Fibroblast of peridontal ligament (primary cell): ENCODE measurements around the gene ARFGAP1.

Experiments used
- DNase-seq: peaks from one replicate; pipeline ENCODE4 v3.0.0-alpha.2; 2010; ENCODE audit errors: extremely low read depth

The ARFGAP1 gene

DNA sequence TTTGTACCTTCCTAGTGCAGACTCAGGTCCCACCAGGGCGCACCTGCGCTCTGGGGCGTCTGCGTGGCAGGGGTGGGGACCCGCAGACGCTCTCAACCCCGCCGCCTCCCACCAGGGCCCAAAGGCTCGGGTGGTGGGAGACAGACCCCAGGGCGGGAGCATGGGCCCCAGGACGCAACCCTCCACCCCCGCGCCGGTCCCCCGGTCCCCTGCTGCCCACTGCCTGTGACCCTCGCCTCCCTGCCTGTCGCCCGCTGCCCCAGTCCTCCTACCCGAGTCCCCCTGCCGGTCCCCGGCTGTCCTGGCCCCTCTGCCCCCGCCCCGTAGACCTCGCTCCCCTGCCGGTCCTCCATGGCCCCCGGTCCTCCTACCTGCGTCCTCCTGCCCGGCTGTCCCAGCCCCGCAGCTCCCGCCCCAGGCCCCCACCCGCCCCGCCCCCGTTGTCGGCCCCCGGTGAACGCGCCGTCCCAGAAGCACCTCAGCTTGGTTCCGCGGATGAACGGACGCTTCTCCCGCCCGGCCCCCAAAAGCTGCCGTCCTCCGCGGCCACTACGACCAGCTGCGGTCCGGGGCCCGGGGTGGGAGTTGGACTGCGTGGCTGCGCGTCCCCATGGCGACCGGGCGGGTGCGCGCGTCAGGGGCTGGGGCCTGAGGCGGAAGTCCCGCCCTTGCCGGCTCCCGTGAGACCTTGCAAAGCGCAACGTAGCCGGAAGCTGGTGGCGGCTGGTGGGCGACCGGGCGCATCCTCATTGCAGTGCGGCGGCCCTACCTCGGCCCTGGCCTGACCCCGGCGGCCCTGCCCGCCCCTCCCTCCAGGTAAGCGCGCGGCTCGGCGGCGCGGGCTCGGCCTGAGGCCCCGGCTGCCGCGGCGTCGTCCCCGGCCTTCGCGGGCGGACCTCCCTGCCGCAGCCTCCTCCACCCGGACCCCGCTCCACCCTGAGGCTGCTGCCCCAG is at the start of gene ARFGAP1:
Gene ARFGAP1 (plus strand): TSS at position 709 of the 954 bp plus-strand sequence. CDS start 2,768 bp downstream, outside the sequence.
- DNase-seq: peak; percentile 80

DNA sequence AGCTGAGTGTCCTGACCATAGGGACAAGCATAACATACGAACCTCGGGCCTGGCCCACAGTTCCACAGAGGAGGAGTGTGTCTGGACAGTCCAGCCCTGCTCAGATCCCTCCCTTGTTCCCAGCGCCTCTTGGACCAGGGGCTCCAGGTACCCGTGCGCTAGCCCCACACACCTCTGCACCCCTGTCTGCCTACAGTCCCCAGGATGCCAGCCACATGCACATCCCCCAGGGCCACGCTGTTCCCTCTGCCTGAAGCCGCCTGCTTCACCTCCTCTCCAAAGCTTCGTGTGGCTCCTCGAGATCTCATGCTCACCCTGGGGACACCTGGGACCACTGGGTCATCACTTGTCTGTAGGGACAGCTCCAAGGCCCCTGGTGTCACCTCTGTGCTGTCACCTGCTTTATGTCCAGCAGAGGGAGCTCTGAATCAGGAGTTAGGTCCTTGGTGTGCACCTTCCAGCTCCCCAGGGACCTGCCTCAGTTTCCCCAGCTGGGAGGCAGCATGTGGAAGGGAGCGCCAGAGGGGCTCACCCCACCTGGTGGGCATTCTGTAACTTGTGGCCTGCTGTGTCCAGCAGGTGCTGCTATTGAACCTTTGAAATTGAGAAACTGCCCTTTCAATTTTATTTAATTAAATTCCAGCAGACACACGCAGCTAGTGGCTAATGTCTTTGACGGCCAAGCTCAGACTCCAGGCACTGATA is 49.3 kb upstream of the ARFGAP1 start:
- peak; percentile 43 for DNase-seq

DNA sequence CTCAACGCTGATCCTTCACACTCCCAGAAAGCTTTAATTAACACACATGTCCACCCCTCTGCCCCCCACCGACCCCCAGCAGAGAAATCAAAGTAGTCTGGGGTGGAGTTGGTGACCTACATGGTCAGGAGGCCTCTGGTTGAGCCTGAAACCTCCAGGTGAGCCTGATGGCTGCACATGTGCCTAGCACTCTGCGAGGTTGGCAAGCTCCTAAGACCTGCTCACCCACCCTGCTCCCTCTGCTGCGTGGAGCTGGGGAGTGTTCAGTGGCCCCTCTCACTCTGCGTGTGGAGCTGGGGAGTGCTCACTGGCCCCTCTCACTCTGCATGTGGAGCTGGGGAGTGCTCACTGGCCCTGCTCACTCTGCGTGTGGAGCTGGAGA is 48.8 kb upstream of the ARFGAP1 start:
- DNase-seq: no peak

DNA sequence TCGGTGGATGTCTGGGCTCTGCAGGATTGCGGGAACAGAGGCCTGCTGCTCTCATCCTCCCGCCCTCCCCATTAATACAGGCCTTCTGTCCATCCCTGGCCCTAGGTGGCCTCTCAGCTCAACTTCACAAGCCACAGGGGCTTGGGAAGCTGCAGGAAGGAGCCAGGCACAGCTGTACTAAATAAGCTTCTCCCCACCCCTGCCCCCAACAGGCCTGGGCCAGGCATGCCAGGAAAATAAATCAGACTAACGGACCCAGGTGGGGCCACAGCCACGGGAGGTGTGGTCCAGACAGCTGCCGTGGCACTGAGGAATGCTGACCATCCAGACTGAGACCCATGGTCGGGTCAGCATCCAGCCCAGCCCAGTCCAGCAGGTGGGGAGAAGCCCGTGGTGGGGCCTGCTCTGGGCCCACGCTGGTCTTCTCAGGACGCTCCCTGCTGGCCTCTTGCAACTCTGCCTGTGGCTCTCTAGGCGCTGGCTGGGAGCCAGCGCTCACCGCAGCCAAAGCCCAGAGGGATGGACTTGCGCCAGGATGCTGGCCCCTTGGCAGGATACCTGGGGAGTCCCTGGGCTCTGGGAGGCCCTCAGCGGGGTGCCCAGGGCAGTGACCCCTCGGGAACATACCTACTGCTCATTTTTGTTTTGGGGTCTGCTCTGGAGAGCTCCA is 48.1 kb upstream of the ARFGAP1 start:
- no peak for DNase-seq

DNA sequence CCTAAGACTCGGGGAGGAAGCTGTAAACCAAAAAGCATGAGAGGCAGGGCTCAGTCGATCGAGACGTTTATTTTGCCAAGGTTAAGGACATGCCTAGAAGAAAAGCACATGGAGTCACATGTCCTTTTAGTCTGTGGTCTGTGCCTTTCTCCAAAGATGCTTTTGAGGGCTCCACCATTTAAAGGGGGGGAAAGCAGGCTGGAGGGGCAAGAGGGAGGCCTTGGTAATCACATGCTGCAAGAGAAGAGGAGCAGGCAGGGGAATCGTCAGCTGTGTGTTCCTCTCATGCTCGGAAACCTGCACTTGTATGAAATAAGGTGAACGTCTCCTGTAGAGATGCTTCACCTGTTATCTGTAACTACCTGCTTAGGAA is 47.5 kb upstream of the ARFGAP1 start:
- no peak for DNase-seq

DNA sequence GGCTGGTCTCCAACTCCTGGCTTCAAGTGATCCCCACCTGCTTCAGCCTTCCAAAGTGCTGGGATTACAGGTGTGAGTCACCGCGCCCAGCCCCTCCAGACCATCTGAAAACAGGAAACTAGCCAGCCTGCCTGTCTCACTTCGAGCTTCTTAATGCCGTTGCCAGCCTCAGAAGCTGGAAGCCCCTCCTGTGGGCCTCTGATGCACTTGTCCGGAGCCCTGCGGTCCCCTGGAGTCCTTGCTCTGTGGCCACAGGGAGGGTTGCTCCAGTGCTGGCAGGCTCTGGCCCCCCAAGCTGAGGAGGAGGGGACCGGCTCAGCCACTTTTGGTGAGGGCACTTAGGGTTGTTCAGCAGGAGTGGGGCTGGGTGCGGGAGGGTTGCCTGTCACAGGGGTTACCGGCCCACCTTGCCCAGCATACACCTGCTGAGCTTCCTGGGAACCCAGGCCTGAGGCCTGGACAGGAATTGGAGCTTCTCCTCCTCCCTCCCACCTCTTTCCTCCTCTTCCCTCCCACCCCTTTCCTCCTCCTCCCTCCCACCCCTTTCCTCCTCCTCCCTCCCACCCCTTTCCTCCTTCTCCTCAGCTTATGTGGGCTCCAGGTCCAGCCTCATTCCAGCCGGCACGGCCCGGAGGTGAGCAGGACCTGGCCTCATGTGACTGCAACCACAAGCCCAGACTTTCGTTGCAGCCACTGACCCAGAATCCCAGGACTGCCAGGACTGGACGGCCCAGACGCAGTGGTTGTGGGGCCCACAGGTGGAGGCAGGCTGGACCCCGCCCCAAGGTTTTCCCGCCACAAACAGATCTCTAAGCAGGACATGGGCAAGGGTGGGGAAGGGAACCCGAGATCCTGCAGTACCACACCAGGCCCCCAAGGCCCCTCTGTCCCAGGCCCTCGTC is 46.3 kb upstream of the ARFGAP1 start:
- no peak for DNase-seq

DNA sequence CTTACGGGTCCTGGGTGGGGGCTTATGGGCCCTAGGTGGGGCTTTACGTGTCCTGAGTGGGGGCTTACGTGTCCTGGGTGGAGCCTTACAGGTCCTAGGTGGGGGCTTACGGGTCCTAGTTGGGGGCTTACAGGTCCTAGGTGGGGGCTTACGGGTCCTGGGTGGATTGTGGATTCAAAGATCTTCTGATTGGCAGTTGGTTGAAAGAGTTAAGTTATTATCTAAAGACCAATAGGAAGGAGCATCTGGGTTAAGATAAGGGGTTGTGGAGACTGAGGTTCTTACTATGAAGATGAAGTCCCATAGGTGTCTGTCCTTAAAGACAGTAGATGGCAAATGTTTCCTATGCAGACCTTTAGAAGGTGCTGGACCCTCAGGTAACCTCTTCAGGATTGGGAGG is 45.4 kb upstream of the ARFGAP1 start:
- no peak for DNase-seq

DNA sequence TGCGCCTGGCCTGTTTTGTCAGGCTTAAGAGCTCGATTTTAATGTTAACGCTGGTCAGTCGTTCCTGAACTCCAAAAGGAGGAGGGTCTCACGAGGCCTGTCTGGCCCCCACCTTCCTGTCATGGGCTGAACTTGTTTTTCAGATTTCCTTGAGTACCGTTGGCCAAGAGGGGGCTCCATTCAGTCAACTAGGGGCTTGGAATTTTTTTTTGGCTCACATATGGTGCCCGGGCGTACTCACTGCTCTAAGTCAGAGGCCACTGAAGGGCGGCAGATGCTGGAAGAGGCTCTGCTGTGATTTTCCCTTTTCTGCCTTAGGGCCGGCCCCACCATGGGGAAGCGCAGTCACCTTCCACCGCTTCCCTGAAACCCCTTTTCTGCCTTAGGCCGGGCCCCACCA is 43.8 kb upstream of the ARFGAP1 start:
- DNase-seq: no peak

DNA sequence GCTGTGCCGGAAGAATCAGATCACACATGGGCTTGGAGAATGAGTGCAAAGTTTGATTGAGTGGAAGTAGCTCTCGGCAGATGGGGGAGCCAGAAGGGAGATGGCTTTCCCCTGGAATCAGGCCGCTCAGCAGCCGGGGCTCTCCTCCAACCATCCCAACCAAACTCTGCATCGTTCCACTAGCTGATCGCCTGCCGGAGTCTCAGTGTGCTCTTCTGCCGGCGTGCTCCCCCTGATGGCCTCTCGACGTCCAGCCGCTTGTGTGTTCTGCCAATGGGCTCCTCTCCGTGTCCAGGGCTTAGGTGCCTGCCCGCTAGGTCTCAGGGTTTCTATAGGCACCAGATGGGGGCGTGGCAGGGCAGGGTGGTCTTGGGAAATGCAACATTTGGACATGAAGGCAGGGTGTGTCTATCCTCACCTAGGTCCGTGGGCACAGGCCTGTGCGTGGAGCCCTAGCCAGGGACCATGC is 41.8 kb upstream of the ARFGAP1 start:
- DNase-seq: peak; percentile 64

DNA sequence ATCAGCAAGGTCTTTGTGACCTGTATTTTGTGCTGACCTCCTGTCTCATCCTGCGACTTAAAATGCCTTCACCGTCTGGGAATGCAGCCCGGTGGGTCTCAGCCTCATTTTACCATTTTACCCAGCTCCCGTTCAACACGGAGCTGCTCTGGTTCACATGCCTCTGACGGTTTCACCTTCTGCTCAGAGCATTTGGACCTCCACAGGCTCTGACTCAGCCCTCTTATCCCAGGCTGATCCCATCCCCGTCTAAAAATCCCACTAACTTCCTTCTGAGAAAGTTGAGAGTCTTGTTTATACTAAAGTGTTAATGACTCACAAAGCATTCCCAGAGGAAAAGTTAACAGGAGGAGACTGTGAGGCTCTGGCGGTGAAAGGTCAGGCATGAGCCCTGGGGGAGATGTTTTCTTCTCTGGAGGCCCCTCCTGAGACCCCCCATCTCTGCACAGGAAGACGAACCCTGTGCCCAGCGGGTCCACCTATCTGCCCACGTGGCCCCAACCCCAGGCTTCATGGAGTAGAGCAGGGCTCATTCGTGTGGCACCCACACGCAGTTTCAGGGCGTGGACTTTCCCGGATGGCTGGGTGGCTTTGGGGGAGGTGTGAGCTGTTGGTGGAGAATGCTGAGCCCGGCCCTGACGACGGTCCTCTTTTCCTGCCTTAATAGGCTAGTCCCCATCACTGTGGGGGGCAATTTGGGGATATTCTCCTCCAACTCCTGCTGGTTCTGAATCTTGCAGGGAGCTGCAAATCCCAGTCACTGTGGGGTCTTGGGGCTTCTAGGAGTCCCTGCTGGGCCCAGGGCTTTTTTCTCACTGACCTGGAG is 40.2 kb upstream of the ARFGAP1 start:
- peak; percentile 96 for DNase-seq

DNA sequence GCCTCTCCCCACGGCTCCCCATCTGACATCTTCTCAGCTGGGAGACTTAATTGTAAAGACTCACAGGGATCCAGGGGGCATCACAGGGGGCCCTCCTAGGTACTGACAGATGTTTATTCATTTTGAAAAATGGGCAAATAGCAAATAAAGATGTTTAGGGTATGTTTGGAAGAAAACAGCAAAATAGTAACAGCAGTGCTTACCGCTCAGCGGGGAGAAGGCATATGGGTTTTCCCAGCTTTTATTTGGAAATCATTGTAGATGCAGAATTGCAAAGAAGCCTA is 39.6 kb upstream of the ARFGAP1 start:
- no peak for DNase-seq

DNA sequence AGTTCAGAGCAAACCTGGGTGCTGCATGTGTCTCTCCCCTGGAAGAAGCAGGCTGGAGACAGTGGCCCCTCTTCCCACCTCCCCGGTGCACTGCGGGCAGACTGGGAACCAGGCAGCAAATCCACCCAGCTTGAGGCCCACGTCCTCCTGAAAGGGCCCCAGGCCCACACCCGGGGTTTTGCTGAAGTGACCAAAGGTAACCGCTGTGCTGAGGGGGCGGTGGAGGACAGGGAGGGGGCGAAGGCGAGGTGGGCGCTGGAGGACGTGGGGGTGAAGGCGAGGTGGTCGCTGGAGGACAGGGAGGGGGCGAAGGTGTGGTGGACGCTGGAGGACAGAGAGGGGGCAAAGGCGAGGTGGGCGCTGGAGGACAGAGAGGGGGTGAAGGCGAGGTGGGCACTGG is 38.7 kb upstream of the ARFGAP1 start:
- DNase-seq: no peak

DNA sequence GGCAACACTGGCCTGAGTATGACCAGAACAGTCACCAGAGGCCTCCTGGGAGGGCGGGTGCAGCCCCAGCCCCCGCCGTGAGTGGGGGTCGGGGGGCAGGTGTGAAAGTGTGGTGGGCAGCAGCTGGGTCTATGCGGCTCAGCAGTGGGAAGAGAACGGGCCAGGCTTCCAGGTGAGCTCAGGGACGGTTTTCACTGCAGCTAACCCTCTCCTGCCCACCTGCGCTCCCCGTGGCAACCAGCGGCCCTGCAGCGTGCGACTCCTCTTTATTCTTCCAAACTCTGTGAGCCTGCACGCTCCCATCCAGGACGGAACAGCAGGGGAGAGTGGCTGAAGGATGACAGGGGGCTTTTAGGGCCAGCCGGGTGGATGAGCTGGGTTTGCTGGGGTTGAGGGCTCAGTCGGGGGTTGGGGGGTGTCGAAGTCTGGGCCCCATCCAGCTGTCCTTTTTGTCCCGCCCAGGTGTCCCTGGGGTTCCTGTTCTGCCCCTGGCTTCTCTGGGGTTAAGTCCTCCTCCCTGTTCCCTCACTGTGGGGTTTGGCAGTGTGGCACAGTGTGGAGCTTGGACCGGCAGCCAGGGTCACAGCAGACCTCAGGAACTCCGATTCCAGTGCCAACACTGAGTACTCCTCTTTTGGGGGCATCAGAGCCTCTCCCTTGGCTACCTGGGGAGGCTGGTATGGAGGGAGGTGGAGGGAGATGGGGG is 37.8 kb upstream of the ARFGAP1 start:
- DNase-seq: no peak

DNA sequence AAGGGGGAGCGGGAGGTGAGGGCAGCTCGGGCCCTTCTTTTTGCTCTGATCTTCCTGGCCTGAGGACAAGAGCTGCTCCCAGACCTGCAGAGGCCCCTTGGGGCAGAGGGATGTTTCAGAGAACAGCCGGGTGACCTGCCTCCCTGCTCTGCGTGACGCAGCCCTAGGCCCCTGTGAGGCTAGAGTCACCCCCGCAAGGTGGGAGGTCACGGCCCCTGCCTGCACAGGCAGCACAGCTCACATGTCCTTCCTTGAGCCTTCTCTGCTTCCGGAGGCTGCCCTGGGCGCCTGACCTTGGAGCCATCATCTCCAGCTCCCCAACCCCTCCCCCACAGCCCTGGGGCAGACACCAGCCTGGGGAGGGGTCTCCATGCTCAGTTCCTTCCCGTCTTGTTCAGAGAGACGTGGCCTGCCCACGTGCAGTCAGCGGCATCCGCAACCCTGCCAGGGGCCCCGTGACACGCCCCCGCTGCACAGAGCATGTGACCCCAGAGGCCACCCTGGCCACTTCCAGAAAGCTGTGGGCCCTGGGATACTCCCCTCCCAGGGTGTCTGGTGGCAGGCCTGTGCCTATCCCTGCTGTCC is 37.1 kb upstream of the ARFGAP1 start, which contains the start of gene BIRC7:
Gene BIRC7 (plus strand): TSS at position 507 of the 585 bp plus-strand sequence. CDS start 192 bp downstream, outside the sequence.
- no peak for DNase-seq

DNA sequence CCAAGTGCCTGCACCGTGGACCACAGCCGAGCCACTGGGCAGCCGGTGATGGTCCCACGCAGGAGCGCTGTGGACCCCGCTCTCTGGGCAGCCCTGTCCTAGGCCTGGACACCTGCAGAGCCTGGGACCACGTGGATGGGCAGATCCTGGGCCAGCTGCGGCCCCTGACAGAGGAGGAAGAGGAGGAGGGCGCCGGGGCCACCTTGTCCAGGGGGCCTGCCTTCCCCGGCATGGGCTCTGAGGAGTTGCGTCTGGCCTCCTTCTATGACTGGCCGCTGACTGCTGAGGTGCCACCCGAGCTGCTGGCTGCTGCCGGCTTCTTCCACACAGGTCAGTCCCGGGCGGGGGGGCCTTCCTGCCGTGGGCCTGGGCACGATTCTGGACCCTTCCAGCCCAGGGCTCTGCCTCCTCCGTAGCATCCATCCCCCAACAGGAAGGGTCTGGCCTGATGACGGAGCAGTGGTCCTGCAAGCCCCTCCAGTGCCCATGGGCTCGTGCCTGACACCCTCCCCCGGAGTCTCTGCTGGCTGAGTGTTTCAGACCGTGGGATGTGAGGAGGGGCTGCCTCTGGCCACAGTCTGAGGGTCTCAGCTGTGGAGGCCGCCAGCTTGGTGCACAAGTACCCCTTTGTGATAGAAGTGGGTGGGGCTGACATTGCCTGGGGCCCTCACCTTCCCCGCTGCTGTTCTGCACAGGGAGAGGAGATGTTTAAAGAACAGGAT is 36.3 kb upstream of the ARFGAP1 start:
- DNase-seq: no peak

DNA sequence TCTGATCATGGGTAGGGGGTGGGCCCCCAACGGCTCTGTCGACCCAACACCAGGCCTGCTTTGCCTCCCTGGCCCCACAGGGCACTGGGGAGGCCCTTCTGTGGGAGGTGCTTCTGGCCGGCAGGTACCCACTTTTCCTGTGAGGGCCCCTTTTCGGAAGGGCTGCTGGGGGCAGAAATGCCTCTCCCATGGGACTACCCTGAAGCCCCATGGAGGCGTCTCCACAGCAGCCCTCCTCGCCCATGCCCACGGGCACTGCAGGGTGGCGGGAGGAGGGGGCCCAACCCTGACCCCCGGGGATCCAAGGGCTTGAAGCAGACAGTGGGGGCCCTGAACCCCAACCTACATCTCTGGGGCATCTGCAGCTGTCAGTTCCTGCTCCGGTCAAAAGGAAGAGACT is 34.6 kb upstream of the ARFGAP1 start:
- DNase-seq: no peak

DNA sequence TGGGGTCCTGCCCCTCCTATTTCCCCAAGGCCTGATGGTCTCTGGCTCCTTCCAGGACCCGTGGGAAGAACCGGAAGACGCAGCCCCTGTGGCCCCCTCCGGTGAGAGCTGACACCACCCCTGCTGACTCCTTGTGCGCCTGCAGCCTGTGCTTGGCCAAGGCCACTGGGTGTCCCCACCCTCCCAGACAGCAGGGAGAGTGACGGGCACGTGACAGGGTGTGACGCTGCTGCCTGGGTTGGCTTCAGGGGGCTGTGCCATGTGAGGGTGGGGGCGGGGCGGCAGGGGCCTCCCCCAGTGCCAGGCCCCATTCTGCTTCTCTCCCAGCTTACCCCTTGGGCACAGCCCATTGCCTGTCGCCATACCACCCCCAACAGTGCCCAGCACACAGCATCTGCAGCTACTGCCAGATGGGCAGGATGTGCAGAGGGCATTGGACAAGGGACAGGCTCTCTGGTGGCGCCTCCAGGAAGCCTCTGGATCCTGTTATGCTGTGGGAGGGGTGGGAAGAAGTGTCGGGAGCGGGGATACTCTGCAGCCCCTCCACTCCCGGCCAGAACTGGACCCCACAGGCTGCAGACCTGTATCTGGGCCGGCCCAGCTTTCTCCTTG is 34.0 kb upstream of the ARFGAP1 start:
- DNase-seq: no peak

DNA sequence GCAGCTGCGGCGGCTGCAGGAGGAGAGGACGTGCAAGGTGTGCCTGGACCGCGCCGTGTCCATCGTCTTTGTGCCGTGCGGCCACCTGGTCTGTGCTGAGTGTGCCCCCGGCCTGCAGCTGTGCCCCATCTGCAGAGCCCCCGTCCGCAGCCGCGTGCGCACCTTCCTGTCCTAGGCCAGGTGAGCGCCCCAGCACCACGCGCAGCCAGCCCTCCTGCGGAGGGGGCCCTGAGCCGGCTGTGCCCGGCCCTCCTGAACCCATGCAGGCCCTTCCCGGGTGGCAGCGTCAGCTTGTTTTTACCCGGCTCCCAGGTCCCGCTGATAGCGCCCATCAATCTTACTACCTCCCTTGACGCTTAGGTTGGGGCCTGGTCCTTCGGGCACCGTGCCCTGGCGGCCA is 33.2 kb upstream of the ARFGAP1 start:
- no peak for DNase-seq
